HG03571 (cell line): Measurements from ENCODE around the gene DAO.

ENCODE experiments used
- ATAC-seq: cut with Tn5 transposase; IDR thresholded peaks from one replicate; pipeline ENCODE4 v1.9.1; 2021; ENCODE audit not compliant: unreplicated experiment

DAO gene

GRCh38 chr12:108875280-108875679, 4.6 kb upstream of the DAO start:
- ATAC-seq = no peak

- ATAC-seq = no peak
Measured at GRCh38 chr12:108875682-108876361, 4.1 kb upstream of the DAO start.

GRCh38 chr12:108876550-108876949, 3.3 kb upstream of the DAO start:
- no peak for ATAC-seq

GRCh38 chr12:108881953-108882352, 2.1 kb downstream of the DAO start:
- ATAC-seq = no peak

GRCh38 chr12:108884116-108885012, 4.5 kb downstream of the DAO start:
- no peak for ATAC-seq

- no peak for ATAC-seq
Measured at GRCh38 chr12:108886873-108887629, 7.2 kb downstream of the DAO start.

GRCh38 chr12:108888031-108888430, 8.1 kb downstream of the DAO start:
- ATAC-seq = no peak

GRCh38 chr12:108890208-108890607, 10.3 kb downstream of the DAO start:
- ATAC-seq = no peak

- no peak for ATAC-seq
Measured at GRCh38 chr12:108895220-108895802, 15.4 kb downstream of the DAO start.

GRCh38 chr12:108896336-108896735, 16.4 kb downstream of the DAO start:
- no peak for ATAC-seq

GRCh38 chr12:108896817-108897216, 16.9 kb downstream of the DAO start:
- no peak for ATAC-seq

GRCh38 chr12:108899145-108899544, 19.3 kb downstream of the DAO start:
- no peak for ATAC-seq

GRCh38 chr12:108905725-108906124, 25.8 kb downstream of the DAO start:
- no peak for ATAC-seq

- no peak for ATAC-seq
Measured at GRCh38 chr12:108906971-108907370, 27.1 kb downstream of the DAO start.

- no peak for ATAC-seq
Measured at GRCh38 chr12:108907839-108908351, 28.0 kb downstream of the DAO start.

- no peak for ATAC-seq
Measured at GRCh38 chr12:108910336-108910735, 30.4 kb downstream of the DAO start.

- ATAC-seq = no peak
Measured at GRCh38 chr12:108911915-108912314, 32.0 kb downstream of the DAO start.

- no peak for ATAC-seq
Measured at GRCh38 chr12:108912361-108912760, 32.5 kb downstream of the DAO start.

GRCh38 chr12:108914121-108914531, 34.2 kb downstream of the DAO start:
- no peak for ATAC-seq

GRCh38 chr12:108915632-108916133, 35.8 kb downstream of the DAO start:
- no peak for ATAC-seq

- no peak for ATAC-seq
Measured at GRCh38 chr12:108916336-108916735, 36.4 kb downstream of the DAO start.
